Mesothelial cell of epicardium (in vitro differentiated cells): ENCODE results near the gene FIBP. TPM values are rescaled to one million over a fixed set of nuclear protein-coding genes. Genes with fewer than 3 reads are reported as not detected.

Experiments
- DNase-seq, 2 experiments: peaks; one replicate each; pipeline ENCODE4 v3.0.0; 2021; ENCODE audit warnings: low spot score in 2 of 2; ENCODE audit not compliant: unreplicated experiment in 2 of 2
- H3K27ac Mint-ChIP-seq: 2 replicates; pipeline ENCODE4 v1.8.0; 2021; ENCODE audit warnings: mixed read lengths
- H3K27me3 Mint-ChIP-seq: 2 replicates; pipeline ENCODE4 v1.8.0; 2021; ENCODE audit warnings: low read depth, mixed read lengths
- H3K36me3 Mint-ChIP-seq: 2 replicates; pipeline ENCODE4 v1.8.0; 2021; ENCODE audit warnings: mixed read lengths
- H3K4me1 Mint-ChIP-seq: 2 replicates; pipeline ENCODE4 v1.8.0; 2021; ENCODE audit warnings: mixed read lengths
- H3K4me3 Mint-ChIP-seq: 2 replicates; pipeline ENCODE4 v1.8.0; 2021; ENCODE audit warnings: mild to moderate bottlenecking, moderate library complexity, mixed read lengths
- H3K9me3 Mint-ChIP-seq: 2 replicates; pipeline ENCODE4 v1.8.0; 2021; ENCODE audit warnings: mixed read lengths
- total RNA-seq: library from RNA; stranded (reverse); gene quantifications from 3 replicates; pipeline ENCODE4 v1.2.1, GENCODE V29; 2021
- TF ChIP-seq, protein P1 (sequence below): fragments of 200-600 bp; sonication (generic); IDR thresholded peaks from one replicate; pipeline ENCODE4 v1.5.0; 2021; ENCODE audit warnings: antibody characterized with exemption; ENCODE audit not compliant: unreplicated experiment

Gene FIBP
- total RNA-seq, 1 donor from 2014 or later, result 62.9 TPM

DNA sequence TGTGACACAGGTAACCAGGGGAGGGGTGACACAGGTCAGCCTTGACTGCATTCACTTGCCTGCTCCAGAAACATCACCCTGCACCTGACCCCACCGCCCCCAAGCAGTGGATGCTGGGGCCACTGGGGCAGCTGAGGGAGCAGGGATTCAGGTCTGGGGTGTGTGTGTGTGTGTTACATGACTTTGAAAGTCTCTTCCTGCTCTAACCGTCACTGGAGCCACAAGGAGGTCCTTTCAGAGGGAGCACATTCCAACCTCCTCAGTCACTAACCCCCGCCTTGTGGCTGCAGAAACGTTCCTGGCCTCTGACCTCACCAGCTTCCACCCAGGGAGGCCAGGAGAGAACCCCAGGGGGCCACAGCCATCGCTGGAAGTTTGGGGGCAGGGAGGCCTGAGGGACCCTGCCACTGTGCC lies 14.8 kb upstream of the FIBP start:
- Mint-ChIP-seq H3K4me3 (no peak overlapping the region), H3K9me3 (no peaks in the 10 kb centered on the region), H3K27me3 (peaks cover 64% of the 10 kb centered on the region), H3K27ac (no peak overlapping the region), H3K4me1 (peaks cover 3% of the 10 kb centered on the region), H3K36me3 (no peaks in the 10 kb centered on the region)
- DNase-seq, result no peak
- TF ChIP-seq, protein P1, sequence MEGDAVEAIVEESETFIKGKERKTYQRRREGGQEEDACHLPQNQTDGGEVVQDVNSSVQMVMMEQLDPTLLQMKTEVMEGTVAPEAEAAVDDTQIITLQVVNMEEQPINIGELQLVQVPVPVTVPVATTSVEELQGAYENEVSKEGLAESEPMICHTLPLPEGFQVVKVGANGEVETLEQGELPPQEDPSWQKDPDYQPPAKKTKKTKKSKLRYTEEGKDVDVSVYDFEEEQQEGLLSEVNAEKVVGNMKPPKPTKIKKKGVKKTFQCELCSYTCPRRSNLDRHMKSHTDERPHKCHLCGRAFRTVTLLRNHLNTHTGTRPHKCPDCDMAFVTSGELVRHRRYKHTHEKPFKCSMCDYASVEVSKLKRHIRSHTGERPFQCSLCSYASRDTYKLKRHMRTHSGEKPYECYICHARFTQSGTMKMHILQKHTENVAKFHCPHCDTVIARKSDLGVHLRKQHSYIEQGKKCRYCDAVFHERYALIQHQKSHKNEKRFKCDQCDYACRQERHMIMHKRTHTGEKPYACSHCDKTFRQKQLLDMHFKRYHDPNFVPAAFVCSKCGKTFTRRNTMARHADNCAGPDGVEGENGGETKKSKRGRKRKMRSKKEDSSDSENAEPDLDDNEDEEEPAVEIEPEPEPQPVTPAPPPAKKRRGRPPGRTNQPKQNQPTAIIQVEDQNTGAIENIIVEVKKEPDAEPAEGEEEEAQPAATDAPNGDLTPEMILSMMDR, result no peak

DNA sequence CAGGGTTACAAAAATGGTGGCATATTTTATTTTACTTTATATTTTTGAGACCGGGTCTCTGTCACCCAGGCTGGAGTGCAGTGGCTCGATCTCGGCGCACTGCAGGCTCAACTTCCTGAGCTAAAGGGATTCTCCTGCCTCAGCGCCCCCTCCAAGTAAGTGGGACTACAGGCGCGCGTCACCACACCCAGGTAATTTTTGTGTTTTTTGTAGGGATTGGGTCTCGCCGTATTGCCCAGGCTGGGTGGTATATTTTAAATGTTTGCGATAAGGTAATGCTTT lies 12.6 kb upstream of the FIBP start:
- TF ChIP-seq, protein P1, result no peak
- Mint-ChIP-seq H3K27me3 (peaks cover 78% of the 10 kb centered on the region), H3K27ac (no peak overlapping the region), H3K4me1 (peaks cover 3% of the 10 kb centered on the region), H3K9me3 (no peaks in the 10 kb centered on the region), H3K4me3 (peak overlapping the region; percentile 59), H3K36me3 (no peaks in the 10 kb centered on the region)
- DNase-seq, result no peak

DNA sequence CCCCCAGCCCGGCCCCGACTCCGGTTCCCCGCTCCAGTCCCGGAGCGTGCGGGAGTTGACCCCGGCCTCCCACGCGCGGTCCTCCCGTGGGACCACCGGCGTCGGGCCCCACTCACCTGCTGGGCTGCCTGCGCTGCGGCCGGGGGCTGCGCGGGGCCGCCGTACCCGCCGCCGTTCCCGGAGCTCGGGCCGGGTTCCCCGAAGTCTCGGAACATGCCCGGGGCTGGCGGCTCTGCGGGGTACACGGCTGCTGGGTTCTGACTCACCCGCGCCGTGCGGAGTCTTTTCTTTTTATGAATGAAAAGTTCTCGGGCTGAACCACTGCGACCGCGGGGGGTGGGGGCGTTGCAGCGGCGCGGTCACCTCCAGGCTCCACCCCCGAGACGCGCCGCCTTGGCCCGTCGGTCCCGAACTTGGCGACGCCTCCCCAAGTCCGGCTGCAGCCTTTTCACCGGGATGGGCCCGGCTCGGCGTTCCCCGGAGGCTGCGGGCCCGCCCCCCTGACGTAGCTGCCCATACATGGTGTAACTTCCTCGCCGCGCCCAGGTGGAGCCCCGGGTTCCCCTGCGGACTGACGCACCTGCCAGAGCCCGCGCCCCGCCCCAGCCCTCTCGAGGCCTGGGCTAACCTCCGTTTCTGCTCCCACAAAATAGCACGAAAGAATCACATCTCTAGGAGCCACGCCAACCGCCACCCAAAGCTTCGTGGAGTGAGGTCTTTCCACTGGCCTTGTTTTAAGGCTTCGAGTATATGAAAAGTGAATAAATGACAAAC lies 12.0 kb upstream of the FIBP start, which contains the start of gene FOSL1:
FOSL1 (minus strand) TSS at position 264 of the 774 bp plus-strand sequence; CDS start at position 215, 49 bp downstream.
- H3K4me1 Mint-ChIP-seq, result peaks cover 3% of the 10 kb centered on the region
- DNase-seq, result peak in 1 of 2 experiments; percentile 70
- TF ChIP-seq, protein P1, result no peak
- H3K27me3 Mint-ChIP-seq, result peaks cover 83% of the 10 kb centered on the region
- no peaks in the 10 kb centered on the region for H3K9me3 Mint-ChIP-seq
- H3K27ac Mint-ChIP-seq, result no peak within 1 kb of the TSS
- H3K4me3 Mint-ChIP-seq, result peak within 1 kb of the TSS; percentile 59
- no peaks in the 10 kb centered on the region for H3K36me3 Mint-ChIP-seq

DNA sequence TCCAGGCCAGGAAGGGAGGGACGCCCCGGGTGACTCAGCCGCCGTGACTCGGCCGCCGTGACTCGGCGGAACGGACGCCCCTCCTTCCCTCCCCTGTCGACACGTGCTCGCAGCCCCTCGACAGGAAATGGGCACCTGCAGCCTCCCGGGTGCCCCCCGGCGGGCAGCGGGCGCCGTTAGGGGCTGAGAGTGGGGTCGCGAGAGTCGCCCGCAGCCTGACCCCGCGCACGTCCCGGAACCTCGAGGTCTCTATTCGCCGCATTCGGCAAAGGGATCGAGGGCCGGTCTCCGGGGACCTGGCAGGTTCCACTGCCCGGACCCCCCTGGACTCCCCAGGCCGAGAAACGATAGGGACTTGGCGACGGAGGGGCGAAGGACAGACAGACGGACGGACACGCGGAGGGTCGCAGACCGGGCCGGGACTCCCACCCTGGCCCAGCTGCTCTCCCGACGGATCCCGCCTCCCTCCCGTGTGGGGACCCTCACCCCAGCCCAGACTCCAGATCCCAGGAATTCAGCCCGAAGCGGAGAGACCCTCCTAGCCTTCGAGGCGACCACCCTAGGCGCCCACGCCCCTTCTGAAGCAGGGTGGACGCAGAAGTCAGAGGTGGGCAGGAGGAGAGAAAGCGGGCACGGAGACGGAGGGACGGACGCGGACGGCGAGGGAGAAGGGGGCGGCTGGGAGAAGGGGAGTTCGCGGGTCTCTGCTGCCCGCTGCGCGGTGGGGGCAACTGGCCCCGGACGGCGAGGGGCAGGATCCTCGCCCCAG lies 11.3 kb upstream of the FIBP start:
- DNase-seq, result no peak
- H3K9me3 Mint-ChIP-seq, result no peaks in the 10 kb centered on the region
- H3K4me1 Mint-ChIP-seq, result peaks cover 3% of the 10 kb centered on the region
- H3K27me3 Mint-ChIP-seq, result peaks cover 85% of the 10 kb centered on the region
- TF ChIP-seq, protein P1, result no peak
- H3K4me3 Mint-ChIP-seq, result peak overlapping the region; percentile 50
- no peak overlapping the region for H3K27ac Mint-ChIP-seq
- no peaks in the 10 kb centered on the region for H3K36me3 Mint-ChIP-seq

DNA sequence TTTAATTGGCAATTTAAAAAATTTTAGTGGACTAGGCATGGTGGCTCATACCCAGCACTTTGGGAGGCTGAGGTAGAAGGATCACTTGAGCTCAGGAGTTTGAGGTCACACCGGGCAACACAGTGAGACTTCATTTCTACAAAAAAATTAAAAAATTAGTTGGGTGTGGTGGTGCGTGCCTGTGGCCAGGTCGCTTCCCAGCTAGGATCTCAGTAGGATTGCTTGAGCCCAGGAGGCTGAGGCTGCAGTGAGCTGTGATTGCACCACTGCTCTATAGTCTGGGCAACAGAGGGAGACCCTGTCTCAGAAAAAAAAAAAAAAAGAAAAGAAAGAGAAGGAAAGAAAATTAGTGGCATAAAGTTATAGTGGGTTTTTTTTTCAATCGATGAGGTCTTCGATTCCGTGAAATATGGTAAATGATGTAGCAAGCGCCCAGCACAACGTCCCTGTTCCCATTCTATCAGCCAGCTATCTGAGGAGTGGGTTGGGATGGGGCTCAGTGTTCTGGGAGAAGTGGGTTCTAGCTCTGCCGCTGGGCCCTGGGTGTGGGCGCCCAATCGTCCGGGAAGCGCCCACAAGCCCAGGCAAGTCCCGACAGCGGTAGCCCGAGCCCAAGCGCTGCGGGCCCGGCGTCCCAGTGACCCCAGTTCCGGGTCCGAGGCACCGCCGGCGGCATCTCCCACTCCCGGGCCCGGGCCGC lies 10.5 kb upstream of the FIBP start:
- Mint-ChIP-seq H3K36me3 (no peaks in the 10 kb centered on the region), H3K4me1 (peaks cover 3% of the 10 kb centered on the region), H3K27me3 (peaks cover 81% of the 10 kb centered on the region), H3K4me3 (peak overlapping the region; percentile 62), H3K27ac (peak overlapping the region; percentile 53), H3K9me3 (no peaks in the 10 kb centered on the region)
- DNase-seq, result no peak
- TF ChIP-seq, protein P1, result no peak
